Endodermal cell (in vitro differentiated cells): Measurements from ENCODE around the gene ZNF211. TPM values are rescaled to one million over a fixed set of nuclear protein-coding genes. Genes with fewer than 3 reads are reported as not detected.

Source experiments
- DNase-seq: peaks from one replicate; pipeline ENCODE4 v3.0.0-alpha.2; 2017
- H3K27ac ChIP-seq: 2 replicates; pipeline ENCODE4 v1.5.1; 2013; ENCODE audit warnings: mild to moderate bottlenecking, low read depth, low read length, moderate library complexity
- H3K27me3 ChIP-seq: 2 replicates; pipeline ENCODE4 v1.6.1; 2013; ENCODE audit warnings: mild to moderate bottlenecking, low read length, moderate library complexity; ENCODE audit not compliant: insufficient read depth, control insufficient read depth, poor library complexity, severe bottlenecking
- H3K36me3 ChIP-seq: 2 replicates; pipeline ENCODE4 v1.7.0; 2013; ENCODE audit warnings: mild to moderate bottlenecking, low read length, moderate library complexity; ENCODE audit not compliant: control insufficient read depth, insufficient read depth
- H3K4me1 ChIP-seq: one replicate; pipeline ENCODE4 v1.7.0; 2013; ENCODE audit warnings: low read length; ENCODE audit not compliant: control insufficient read depth, insufficient read depth
- H3K4me3 ChIP-seq: 2 replicates; pipeline ENCODE4 v1.5.1; 2013; ENCODE audit warnings: mild to moderate bottlenecking, low read length, moderate library complexity
- H3K9ac ChIP-seq: 2 replicates; pipeline ENCODE4 v1.6.1; 2013; ENCODE audit warnings: mild to moderate bottlenecking, low read length, moderate library complexity; ENCODE audit not compliant: poor library complexity, severe bottlenecking; ENCODE audit errors: extremely low read depth
- H3K9me3 ChIP-seq: 2 replicates; pipeline ENCODE4 v1.6.1; 2013; ENCODE audit warnings: mild to moderate bottlenecking, low read length, moderate library complexity; ENCODE audit not compliant: control insufficient read depth
- H3K27ac Mint-ChIP-seq: 2 replicates; pipeline ENCODE4 v1.8.0; 2020; ENCODE audit warnings: mixed read lengths
- H3K27me3 Mint-ChIP-seq: 2 replicates; pipeline ENCODE4 v1.8.0; 2021; ENCODE audit warnings: mild to moderate bottlenecking, mixed read lengths; ENCODE audit not compliant: insufficient read depth
- H3K36me3 Mint-ChIP-seq: 2 replicates; pipeline ENCODE4 v1.8.0; 2020; ENCODE audit warnings: low read depth, mixed read lengths
- H3K4me1 Mint-ChIP-seq: 2 replicates; pipeline ENCODE4 v1.8.0; 2020; ENCODE audit warnings: mixed read lengths
- H3K4me3 Mint-ChIP-seq: 2 replicates; pipeline ENCODE4 v1.8.0; 2020; ENCODE audit warnings: mild to moderate bottlenecking, moderate library complexity, mixed read lengths
- H3K9me3 Mint-ChIP-seq: 2 replicates; pipeline ENCODE4 v1.8.0; 2020; ENCODE audit warnings: mild to moderate bottlenecking, mixed read lengths
- CTCF ChIP-seq: fragments of 200-600 bp; sonication (generic); conservative IDR thresholded peaks from 2 replicates; pipeline ENCODE4 v1.5.0; 2021; ENCODE audit warnings: antibody characterized with exemption, mild to moderate bottlenecking
- WGBS, 2 experiments: methylation state at CpG; one replicate each; pipeline versions ENCODE4 v1.1.5 to v1.1.7; 2013; ENCODE audit warnings: missing lambda C conversion rate in 2 of 2, mixed read lengths in 1 of 2; ENCODE audit not compliant: insufficient coverage in 1 of 2, insufficient read length in 1 of 2; 5-methylcytosine and 5-hydroxymethylcytosine counted together
- total RNA-seq, 2 donors: library from RNA; stranded (reverse); fragmentation: NEBNext Ultra II Directional in 1 of 2; extraction: Animal tissue kit (Norgen Biotek cat#: 25700) in 1 of 2; gene quantifications; 2 replicates in 1 of 2; 3 replicates in 1 of 2; pipeline ENCODE4 v1.2.1, GENCODE V29; 2021

Gene ZNF211
- total RNA-seq, 2 donors from 2014 or later: 17.4 to 20.7 TPM

GRCh38 chr19:57651654-57651996 is 18.7 kb downstream of the ZNF211 start:
- H3K36me3 Mint-ChIP-seq: no peaks in the 10 kb centered on the region
- Histone ChIP-seq H3K9me3 (peaks cover 7% of the 10 kb centered on the region), H3K9ac (no peak overlapping the region), H3K36me3 (no peaks in the 10 kb centered on the region), H3K4me3 (no peak overlapping the region), H3K27me3 (peaks cover 19% of the 10 kb centered on the region), H3K4me1 (no peaks in the 10 kb centered on the region), H3K27ac (no peak overlapping the region)
- peaks cover 45% of the 10 kb centered on the region for H3K27me3 Mint-ChIP-seq
- TF ChIP-seq CTCF: peak; percentile 46
- H3K9me3 Mint-ChIP-seq: peaks cover 11% of the 10 kb centered on the region
- 77 to 100% methylated on average over 1 to 6 of the region's 6 CpGs for WGBS, 2 experiments
- peaks cover 5% of the 10 kb centered on the region for H3K4me1 Mint-ChIP-seq
- no peak overlapping the region for H3K27ac Mint-ChIP-seq
- H3K4me3 Mint-ChIP-seq: no peak overlapping the region
- DNase-seq: peak; percentile 55

- Mint-ChIP-seq H3K4me1 (peaks cover 5% of the 10 kb centered on the region), H3K27ac (no peak overlapping the region), H3K9me3 (peaks cover 11% of the 10 kb centered on the region), H3K4me3 (no peak overlapping the region), H3K27me3 (peaks cover 44% of the 10 kb centered on the region), H3K36me3 (no peaks in the 10 kb centered on the region)
- no peak overlapping the region for H3K27ac ChIP-seq
- H3K36me3 ChIP-seq: no peaks in the 10 kb centered on the region
- TF ChIP-seq CTCF: no peak
- H3K27me3 ChIP-seq: peaks cover 34% of the 10 kb centered on the region
- H3K4me1 ChIP-seq: no peaks in the 10 kb centered on the region
- no peak overlapping the region for H3K4me3 ChIP-seq
- peaks cover 7% of the 10 kb centered on the region for H3K9me3 ChIP-seq
- 83% methylated on average over 2 of the region's 2 CpGs; no CpG with 5 or more reads in 1 of the 2 experiments for WGBS, 2 experiments
- no peak for DNase-seq
- no peak overlapping the region for H3K9ac ChIP-seq
Measured at GRCh38 chr19:57653689-57654088, 20.7 kb downstream of the ZNF211 start.

GRCh38 chr19:57655443-57655842 is 22.5 kb downstream of the ZNF211 start:
- Mint-ChIP-seq H3K4me1 (peaks cover 5% of the 10 kb centered on the region), H3K9me3 (peaks cover 7% of the 10 kb centered on the region), H3K36me3 (no peaks in the 10 kb centered on the region), H3K27ac (no peak overlapping the region), H3K4me3 (no peak overlapping the region), H3K27me3 (peaks cover 58% of the 10 kb centered on the region)
- TF ChIP-seq CTCF: no peak
- Histone ChIP-seq H3K9me3 (peaks cover 7% of the 10 kb centered on the region), H3K36me3 (no peaks in the 10 kb centered on the region), H3K4me3 (no peak overlapping the region), H3K4me1 (no peaks in the 10 kb centered on the region), H3K9ac (no peak overlapping the region), H3K27me3 (peaks cover 51% of the 10 kb centered on the region), H3K27ac (no peak overlapping the region)
- no peak for DNase-seq
- WGBS, 2 experiments: 83 to 93% methylated on average over 1 of the region's 1 CpG
